HEK293 (cell line): Measurements from ENCODE around the gene GTPBP1.
A peak's percentile ranks its signal among the peaks of the same experiment; 100 is the strongest.

Source experiments
- CTCF ChIA-PET: fragments of 350-600 bp; formaldehyde crosslinking; extraction: SDS; loops from one replicate; lab custom pipeline; 2021; ENCODE audit warnings: antibody characterized with exemption; lab: Yijun Ruan, JAX
- POLR2A ChIA-PET: fragments of 300-600 bp; formaldehyde crosslinking; extraction: SDS; loops from one replicate; lab custom pipeline; 2020; ENCODE audit warnings: antibody characterized with exemption, inconsistent platforms; lab: Yijun Ruan, JAX
- H3K27ac ChIP-seq: fragments of 200-500 bp; sonication (Bioruptor generic); 2 replicates; pipeline ENCODE4 v1.5.1; 2014; ENCODE audit warnings: low read depth, low read length, control low read depth, inconsistent platforms; ENCODE audit errors: extremely low read depth
- H3K36me3 ChIP-seq, 2 experiments: fragments of 200-500 bp in 1 of 2; sonication (Bioruptor generic) in 1 of 2; 1 replicate in 1 of 2; 2 replicates in 1 of 2; pipeline ENCODE4 v1.5.1; 2014 to 2017; ENCODE audit warnings: inconsistent platforms in 2 of 2, low read length in 2 of 2; ENCODE audit not compliant: control insufficient read depth in 2 of 2, insufficient read depth in 1 of 2
- H3K4me1 ChIP-seq: fragments of 200-500 bp; sonication (Bioruptor generic); 2 replicates; pipeline ENCODE4 v1.5.1; 2014; ENCODE audit warnings: mild to moderate bottlenecking, low read length, inconsistent platforms; ENCODE audit not compliant: control insufficient read depth, insufficient read depth
- H3K4me3 ChIP-seq: 2 replicates; pipeline ENCODE4 v1.5.1; 2011; ENCODE audit warnings: low read depth, mild to moderate bottlenecking, control low read depth, low read length, moderate library complexity
- H3K9me3 ChIP-seq: fragments of 200-500 bp; sonication (Bioruptor generic); 2 replicates; pipeline ENCODE4 v1.5.1; 2014; ENCODE audit warnings: low read depth, low read length, inconsistent platforms; ENCODE audit not compliant: control insufficient read depth, insufficient read depth
- CTCF ChIP-seq: fragments of 450-650 bp; formaldehyde crosslinking; IDR thresholded peaks from 2 replicates; pipeline ENCODE4 v1.5.1; 2016; ENCODE audit warnings: missing biosample characterization, missing genetic modification characterization
- EGR2 ChIP-seq: fragments of 450-650 bp; formaldehyde crosslinking; IDR thresholded peaks from 2 replicates; pipeline ENCODE4 v1.5.1; 2016; ENCODE audit warnings: low read depth, missing biosample characterization, missing genetic modification characterization
- HOXC10 ChIP-seq: sonication (generic); formaldehyde crosslinking; IDR thresholded peaks from 2 replicates; pipeline ENCODE4 v1.8.1; 2023; ENCODE audit warnings: mild to moderate bottlenecking, missing genetic modification reagents
- KLF16 ChIP-seq: fragments of 450-650 bp; formaldehyde crosslinking; IDR thresholded peaks from 2 replicates; pipeline ENCODE4 v1.5.1; 2017; ENCODE audit warnings: missing biosample characterization, missing genetic modification characterization
- KLF7 ChIP-seq: fragments of 450-650 bp; formaldehyde crosslinking; IDR thresholded peaks from 2 replicates; pipeline ENCODE4 v1.5.1; 2016; ENCODE audit warnings: missing biosample characterization, missing genetic modification characterization, borderline replicate concordance
- KLF9 ChIP-seq: fragments of 450-650 bp; formaldehyde crosslinking; IDR thresholded peaks from 2 replicates; pipeline ENCODE4 v1.5.1; 2016; ENCODE audit warnings: missing biosample characterization, missing genetic modification characterization, low read depth
- PATZ1 ChIP-seq: fragments of 450-650 bp; formaldehyde crosslinking; IDR thresholded peaks from 2 replicates; pipeline ENCODE4 v1.5.1; 2016; ENCODE audit warnings: missing biosample characterization, missing genetic modification characterization
- PRDM6 ChIP-seq: fragments of 450-650 bp; formaldehyde crosslinking; IDR thresholded peaks from 2 replicates; pipeline ENCODE4 v1.5.1; 2017; ENCODE audit warnings: missing biosample characterization, missing genetic modification characterization
- YY1 ChIP-seq: fragments of 450-650 bp; formaldehyde crosslinking; IDR thresholded peaks from 2 replicates; pipeline ENCODE4 v1.5.1; 2018; ENCODE audit warnings: missing biosample characterization, missing genetic modification characterization
- ZFHX2 ChIP-seq: fragments of 450-650 bp; formaldehyde crosslinking; conservative IDR thresholded peaks from 2 replicates; pipeline ENCODE4 v1.5.1; 2016; ENCODE audit warnings: missing biosample characterization, missing genetic modification characterization
- ZFP37 ChIP-seq: fragments of 450-650 bp; formaldehyde crosslinking; IDR thresholded peaks from 2 replicates; pipeline ENCODE4 v1.5.1; 2016; ENCODE audit warnings: missing biosample characterization, missing genetic modification characterization
- ZIC2 ChIP-seq: fragments of 450-650 bp; formaldehyde crosslinking; IDR thresholded peaks from 2 replicates; pipeline ENCODE4 v1.5.1; 2016; ENCODE audit warnings: missing biosample characterization, missing genetic modification characterization
- ZNF138 ChIP-seq: fragments of 450-650 bp; formaldehyde crosslinking; IDR thresholded peaks from 2 replicates; pipeline ENCODE4 v1.5.1; 2016; ENCODE audit warnings: missing biosample characterization, missing genetic modification characterization, borderline replicate concordance
- ZNF146 ChIP-seq: fragments of 450-650 bp; formaldehyde crosslinking; IDR thresholded peaks from 2 replicates; pipeline ENCODE4 v1.5.1; 2016; ENCODE audit warnings: missing biosample characterization, missing genetic modification characterization
- ZNF16 ChIP-seq: fragments of 450-650 bp; formaldehyde crosslinking; IDR thresholded peaks from 2 replicates; pipeline ENCODE4 v1.5.1; 2016; ENCODE audit warnings: low read depth, missing biosample characterization, missing genetic modification characterization
- ZNF280C ChIP-seq: fragments of 450-650 bp; formaldehyde crosslinking; IDR thresholded peaks from 2 replicates; pipeline ENCODE4 v1.5.1; 2016; ENCODE audit warnings: missing biosample characterization, missing genetic modification characterization
- ZNF404 ChIP-seq: fragments of 450-650 bp; formaldehyde crosslinking; IDR thresholded peaks from 2 replicates; pipeline ENCODE4 v1.5.1; 2017; ENCODE audit warnings: missing biosample characterization, missing genetic modification characterization
- ZNF423 ChIP-seq: fragments of 450-650 bp; formaldehyde crosslinking; IDR thresholded peaks from 2 replicates; pipeline ENCODE4 v1.5.1; 2016; ENCODE audit warnings: missing biosample characterization, missing genetic modification characterization
- ZNF549 ChIP-seq: fragments of 450-650 bp; IDR thresholded peaks from 2 replicates; pipeline ENCODE4 v1.5.1; 2018; ENCODE audit warnings: missing biosample characterization, missing genetic modification characterization, mild to moderate bottlenecking, inconsistent platforms, moderate library complexity
- ZNF560 ChIP-seq: fragments of 450-650 bp; formaldehyde crosslinking; IDR thresholded peaks from 2 replicates; pipeline ENCODE4 v1.5.1; 2017; ENCODE audit warnings: missing biosample characterization, missing genetic modification characterization, borderline replicate concordance
- ZNF600 ChIP-seq: fragments of 450-650 bp; formaldehyde crosslinking; IDR thresholded peaks from 2 replicates; pipeline ENCODE4 v1.5.1; 2016; ENCODE audit warnings: missing biosample characterization, missing genetic modification characterization
- ZNF623 ChIP-seq: fragments of 450-650 bp; formaldehyde crosslinking; IDR thresholded peaks from 2 replicates; pipeline ENCODE4 v1.5.1; 2016; ENCODE audit warnings: missing biosample characterization, missing genetic modification characterization
- ZNF664 ChIP-seq: fragments of 450-650 bp; formaldehyde crosslinking; IDR thresholded peaks from 2 replicates; pipeline ENCODE4 v1.5.1; 2016; ENCODE audit warnings: missing biosample characterization, missing genetic modification characterization

Gene GTPBP1

GRCh38 chr22:38737302-38738060 lies 31.7 kb downstream of the GTPBP1 start:
- POLR2A ChIA-PET: interaction anchor here (1.0 to 1.1 kb wide), 2 partner anchors 11 to 12 kb away, joined by 3 read pairs; no protein-coding TSS in a partner anchor
- no peaks in the 10 kb centered on the region for H3K4me1 ChIP-seq
- TF ChIP-seq CTCF (tag by site-specific recombination) (no peak), ZFP37 (tag by site-specific recombination) (no peak), ZFHX2 (tag by site-specific recombination) (peak; percentile 52), ZNF560 (tag by site-specific recombination) (no peak), YY1 (no peak), ZNF280C (tag by site-specific recombination) (no peak), PATZ1 (tag by site-specific recombination) (peak; percentile 31; the same call in 1 of the 2 replicates), KLF7 (no peak), ZIC2 (tag by site-specific recombination) (no peak), EGR2 (tag by site-specific recombination) (peak; percentile 71)
- CTCF ChIA-PET: interaction anchor here (0.7 to 3.8 kb wide), 3 partner anchors 13 to 23 kb away, joined by 3 to 39 read pairs (median 3); no protein-coding TSS in a partner anchor
- H3K27ac ChIP-seq: no peak overlapping the region; the same call in 1 of the 2 replicates
- peaks cover 31 to 96% of the 10 kb centered on the region in 2 experiments for H3K36me3 ChIP-seq
- H3K9me3 ChIP-seq: no peaks in the 10 kb centered on the region
- H3K4me3 ChIP-seq: no peak overlapping the region

- Histone ChIP-seq H3K4me3 (no peak overlapping the region), H3K27ac (no peak overlapping the region)
- TF ChIP-seq ZNF16 (tag by site-specific recombination) (no peak), ZNF404 (tag by site-specific recombination) (no peak), ZNF623 (tag by site-specific recombination) (no peak), ZNF423 (tag by site-specific recombination) (no peak), ZNF549 (tag by site-specific recombination) (no peak), PRDM6 (tag by site-specific recombination) (no peak), ZNF146 (tag by site-specific recombination) (no peak), KLF9 (tag by site-specific recombination) (no peak), HOXC10 (no peak), ZNF138 (no peak), ZNF600 (no peak), KLF16 (tag by site-specific recombination) (no peak), ZNF664 (tag by site-specific recombination) (no peak)
- TF ChIP-seq, all 188 proteins: peak for 0
- Histone ChIP-seq H3K4me1 (no peaks in the 10 kb centered on the region), H3K36me3 (peaks cover 41 to 100% of the 10 kb centered on the region in 2 experiments), H3K9me3 (no peaks in the 10 kb centered on the region)
- CTCF ChIA-PET: interaction anchor here (1.0 kb wide), 1 partner anchor 24 kb away, joined by 3 read pairs; no protein-coding TSS in a partner anchor
- POLR2A ChIA-PET: interaction anchor here (1.0 to 1.1 kb wide), 2 partner anchors 9 to 14 kb away, joined by 3 read pairs; no protein-coding TSS in a partner anchor
Observed at GRCh38 chr22:38738475-38739070, 32.8 kb downstream of the GTPBP1 start.
